GM12878 (cell line): Measurements from ENCODE around the gene PPP1R1B. TPM values are rescaled to one million over a fixed set of nuclear protein-coding genes. Genes with fewer than 3 reads are reported as not detected.

ENCODE experiments used
- ATAC-seq: fragments of 200-7000 bp; cut with Tn5 transposase; 3 replicates; pipeline ENCODE4 v1.9.1; 2020; ENCODE audit warnings: mild to moderate bottlenecking, moderate library complexity
- BruUV-seq: library from RNA; stranded (reverse); fragments of 400-500 nt; replicated peaks from 2 replicates; lab custom pipeline; 2021; lab: Mats Ljungman, UMichigan
- CTCF ChIA-PET: fragments of 300-600 bp; sonication (Branson Sonifier 250); formaldehyde crosslinking; extraction: SDS; loops from one replicate; lab custom pipeline; 2021; ENCODE audit warnings: inconsistent platforms; lab: Yijun Ruan, JAX
- POLR2A ChIA-PET: fragments of 350-600 bp; formaldehyde crosslinking; extraction: SDS; loops from one replicate; lab custom pipeline; 2021; ENCODE audit warnings: inconsistent platforms; lab: Charles Lee
- RAD21 ChIA-PET: fragments of 300-600 bp; sonication (Branson Sonifier 250); formaldehyde crosslinking; loops from one replicate; lab custom pipeline; 2023; ENCODE audit warnings: antibody characterized with exemption; ENCODE audit not compliant: unreplicated experiment; lab: Charles Lee
- SMC1A ChIA-PET: fragments of 300-600 bp; sonication (Branson Sonifier 250); formaldehyde crosslinking; loops from one replicate; lab custom pipeline; 2023; ENCODE audit not compliant: unreplicated experiment, uncharacterized antibody; lab: Charles Lee
- DNase-seq: peaks from one replicate; pipeline ENCODE4 v3.0.0-alpha.2; 2011; ENCODE audit warnings: low read depth, low spot score
- FAIRE-seq: peaks from 3 replicates; lab custom pipeline; 2011; peaks lifted over from hg19 to GRCh38; lab: Jason Lieb, UNC
- H2AFZ ChIP-seq: 2 replicates; pipeline ENCODE4 v1.6.0; 2011; ENCODE audit warnings: low read depth, low read length, control low read depth; ENCODE audit not compliant: control insufficient read depth
- H3K27ac ChIP-seq: 2 replicates; pipeline ENCODE4 v1.5.1; 2011; ENCODE audit warnings: control low read depth; ENCODE audit not compliant: control insufficient read depth, insufficient read depth
- H3K27me3 ChIP-seq, 2 experiments: replicated peaks in 1 of 2; 2 replicates each; pipeline versions ENCODE4 v1.6.0 to v1.6.1; 2011; ENCODE audit warnings: low read length in 1 of 2; ENCODE audit not compliant: control insufficient read depth in 2 of 2, insufficient read depth in 2 of 2
- H3K36me3 ChIP-seq, 2 experiments: 2 replicates each; pipeline ENCODE4 v1.5.1; 2011; ENCODE audit warnings: low read length in 1 of 2; ENCODE audit not compliant: control insufficient read depth in 2 of 2, insufficient read depth in 2 of 2
- H3K4me1 ChIP-seq: 2 replicates; pipeline ENCODE4 v1.6.1; 2011; ENCODE audit warnings: mild to moderate bottlenecking, low read length, moderate library complexity, mixed read lengths; ENCODE audit not compliant: control insufficient read depth, insufficient read depth
- H3K4me2 ChIP-seq: 2 replicates; pipeline ENCODE4 v1.6.0; 2011; ENCODE audit warnings: control low read depth; ENCODE audit not compliant: control insufficient read depth, insufficient read depth
- H3K4me3 ChIP-seq: fragments of 200-600 bp; sonication (generic); 2 replicates; pipeline ENCODE4 v1.5.1; 2016
- H3K79me2 ChIP-seq: 2 replicates; pipeline ENCODE4 v1.6.0; 2011; ENCODE audit warnings: low read length; ENCODE audit not compliant: control insufficient read depth, insufficient read depth
- H3K9ac ChIP-seq: 2 replicates; pipeline ENCODE4 v1.8.0; 2011; ENCODE audit warnings: low read length, control low read depth, mixed read lengths; ENCODE audit not compliant: control insufficient read depth, insufficient read depth
- H3K9me3 ChIP-seq: replicated peaks from 3 replicates; pipeline ENCODE4 v1.5.1; 2011; ENCODE audit warnings: mild to moderate bottlenecking, low read length; ENCODE audit not compliant: control insufficient read depth, insufficient read depth
- H4K20me1 ChIP-seq: 2 replicates; pipeline ENCODE4 v1.6.0; 2011; ENCODE audit not compliant: control insufficient read depth, insufficient read depth
- EED ChIP-seq: sonication (generic); IDR thresholded peaks from 2 replicates; pipeline ENCODE4 v1.6.1; 2016; ENCODE audit warnings: antibody characterized with exemption, low read depth
- HCFC1 ChIP-seq: fragments of 150-350 bp; IDR thresholded peaks from 2 replicates; pipeline ENCODE4 v1.6.1; 2014; ENCODE audit warnings: low read length
- HDGF ChIP-seq: fragments of 450-650 bp; IDR thresholded peaks from 2 replicates; pipeline ENCODE4 v1.6.1; 2016; ENCODE audit warnings: antibody characterized with exemption
- MTA2 ChIP-seq: fragments of 450-650 bp; IDR thresholded peaks from 2 replicates; pipeline ENCODE4 v1.6.1; 2016; ENCODE audit warnings: low read depth, mild to moderate bottlenecking, moderate library complexity
- PAX5 ChIP-seq: IDR thresholded peaks from 2 replicates; pipeline ENCODE4 v1.6.1; 2011; ENCODE audit warnings: low read depth, low read length, borderline replicate concordance
- RAD51 ChIP-seq: fragments of 450-650 bp; IDR thresholded peaks from 2 replicates; pipeline ENCODE4 v1.6.1; 2016; ENCODE audit warnings: moderate library complexity, mild to moderate bottlenecking, inconsistent platforms
- SIN3A ChIP-seq: IDR thresholded peaks from 2 replicates; pipeline ENCODE4 v1.6.1; 2012; ENCODE audit warnings: low read depth, low read length, improper control_type of control experiment
- SPI1 ChIP-seq: IDR thresholded peaks from 2 replicates; pipeline ENCODE4 v1.6.1; 2011; ENCODE audit warnings: low read depth, mild to moderate bottlenecking, low read length, moderate library complexity, borderline replicate concordance; ENCODE audit not compliant: insufficient read depth
- YBX1 ChIP-seq: fragments of 450-650 bp; IDR thresholded peaks from 2 replicates; pipeline ENCODE4 v1.6.1; 2016; ENCODE audit warnings: antibody characterized with exemption
- ZNF622 ChIP-seq: fragments of 450-650 bp; IDR thresholded peaks from 2 replicates; pipeline ENCODE4 v1.6.1; 2017; ENCODE audit warnings: mild to moderate bottlenecking, inconsistent platforms
- WGBS: methylation state at CpG from one replicate; pipeline ENCODE4 v1.1.6; 2016; ENCODE audit warnings: low lambda C conversion rate; ENCODE audit not compliant: insufficient replicate concordance, insufficient coverage; ENCODE audit errors: missing lambda C conversion rate; 5-methylcytosine and 5-hydroxymethylcytosine counted together
- in situ Hi-C: fragments of 300-500 bp; cut with MboI; formaldehyde crosslinking; loops from 9 replicates; pipeline ENCODE4 v1.14.3; 2018; ENCODE audit warnings: mixed read lengths
- intact Hi-C: fragments of 100-400 bp; cut with micrococcal nuclease; formaldehyde crosslinking; loops from one replicate; pipeline ENCODE4 v1.14.2; 2022; ENCODE audit not compliant: unreplicated experiment
- polyA plus RNA-seq, 11 experiments: library from polyadenylated mRNA; depleted of rRNA in 4 of 11; unstranded in 6 of 11; stranded (reverse) in 5 of 11; fragments of >200 nt; fragmentation: Nextera tagmentation in 4 of 11; fragmentation: Illumina TruSeq in 1 of 11; extraction: Ambion mirVana in 4 of 11; extraction: Trizol in 1 of 11; gene quantifications; 1 replicate in 1 of 11; 2 replicates in 10 of 11; pipeline versions ENCODE4 v1.2.1 to v1.2.3, GENCODE V29; 2011 to 2016; ENCODE audit warnings: inconsistent platforms in 2 of 11, missing spikeins in 2 of 11, low read depth in 1 of 11
- total RNA-seq, 4 experiments: library from RNA; depleted of rRNA in 3 of 4; stranded (reverse); fragments of >200 nt in 3 of 4; fragmentation: Illumina TruSeq in 1 of 4; extraction: Trizol in 1 of 4; gene quantifications; 2 replicates each; pipeline versions ENCODE4 v1.2.1 to v1.2.3, GENCODE V29; 2013 to 2021
- TF ChIP-seq, protein P1 (sequence below): fragments of 450-650 bp; formaldehyde crosslinking; IDR thresholded peaks from 2 replicates; pipeline ENCODE4 v1.5.0; 2022; ENCODE audit warnings: mild to moderate bottlenecking, missing genetic modification characterization
- TF ChIP-seq, protein P2 (sequence below): fragments of 450-650 bp; conservative IDR thresholded peaks from 2 replicates; pipeline ENCODE4 v1.6.1; 2017; ENCODE audit warnings: mild to moderate bottlenecking, moderate library complexity

The PPP1R1B gene
- total and polyA plus RNA-seq, 10 of the 15 experiments (the other 5 are each of a cell fraction or from before 2014, with no cell fraction given): 0.08 TPM; not detected in 9

DNA sequence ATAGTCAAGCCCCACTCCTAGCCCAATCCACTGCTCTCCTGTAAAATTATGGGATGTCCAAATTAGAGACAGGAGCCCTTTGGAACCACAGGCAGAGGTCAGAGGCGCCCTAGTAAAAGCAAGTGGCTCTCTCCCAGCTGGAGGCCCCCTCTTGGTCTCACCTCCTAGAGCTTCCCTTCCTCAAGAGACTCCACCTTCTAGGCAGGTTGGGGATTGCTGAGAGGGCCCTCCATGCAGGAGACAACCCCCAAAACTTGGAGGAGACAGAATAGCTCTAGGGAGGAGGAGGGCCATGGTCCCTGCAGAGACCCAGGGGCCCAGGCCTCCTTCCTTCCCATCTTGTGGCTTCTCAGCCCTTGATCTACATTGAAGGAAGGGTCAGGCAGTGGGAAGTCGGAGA is 48.5 kb upstream of the PPP1R1B start:
- no peak for FAIRE-seq
- ATAC-seq: no peak
- ChIA-PET POLR2A (interaction anchor here (0.5 kb wide), 1 partner anchor 472 kb away, joined by 6 read pairs; no protein-coding TSS in a partner anchor), CTCF (interaction anchor here (0.7 kb wide), 1 partner anchor 45 kb away, joined by 3 read pairs; no protein-coding TSS in a partner anchor), RAD21 (interaction anchor here (0.9 kb wide), 1 partner anchor 362 kb away, joined by 3 read pairs; no protein-coding TSS in a partner anchor), SMC1A (no interaction called here)
- no peaks in the 10 kb centered on the region for H4K20me1 ChIP-seq
- no peaks in the 10 kb centered on the region for H3K9me3 ChIP-seq
- DNase-seq: no peak
- H3K4me3 ChIP-seq: no peak overlapping the region
- no peaks in the 10 kb centered on the region for H3K36me3 ChIP-seq
- H3K79me2 ChIP-seq: no peaks in the 10 kb centered on the region
- no peak overlapping the region for H2AFZ ChIP-seq
- BruUV-seq: no TSS peak
- no peak for TF ChIP-seq YBX1
- TF ChIP-seq MTA2: no peak
- no peak for TF ChIP-seq HCFC1
- TF ChIP-seq RAD51: no peak
- TF ChIP-seq PAX5: no peak
- no peak for TF ChIP-seq EED
- in situ Hi-C loops: no loop called here
- WGBS: 33% methylated on average over 2 of the region's 2 CpGs
- H3K27me3 ChIP-seq: peaks cover 0 to 4% of the 10 kb centered on the region in 2 experiments; a peak in 2 of 4 replicates
- H3K4me2 ChIP-seq: no peak overlapping the region
- H3K9ac ChIP-seq: no peak overlapping the region
- no peaks in the 10 kb centered on the region for H3K4me1 ChIP-seq
- intact Hi-C loops: no loop called here
- H3K27ac ChIP-seq: no peak overlapping the region

DNA sequence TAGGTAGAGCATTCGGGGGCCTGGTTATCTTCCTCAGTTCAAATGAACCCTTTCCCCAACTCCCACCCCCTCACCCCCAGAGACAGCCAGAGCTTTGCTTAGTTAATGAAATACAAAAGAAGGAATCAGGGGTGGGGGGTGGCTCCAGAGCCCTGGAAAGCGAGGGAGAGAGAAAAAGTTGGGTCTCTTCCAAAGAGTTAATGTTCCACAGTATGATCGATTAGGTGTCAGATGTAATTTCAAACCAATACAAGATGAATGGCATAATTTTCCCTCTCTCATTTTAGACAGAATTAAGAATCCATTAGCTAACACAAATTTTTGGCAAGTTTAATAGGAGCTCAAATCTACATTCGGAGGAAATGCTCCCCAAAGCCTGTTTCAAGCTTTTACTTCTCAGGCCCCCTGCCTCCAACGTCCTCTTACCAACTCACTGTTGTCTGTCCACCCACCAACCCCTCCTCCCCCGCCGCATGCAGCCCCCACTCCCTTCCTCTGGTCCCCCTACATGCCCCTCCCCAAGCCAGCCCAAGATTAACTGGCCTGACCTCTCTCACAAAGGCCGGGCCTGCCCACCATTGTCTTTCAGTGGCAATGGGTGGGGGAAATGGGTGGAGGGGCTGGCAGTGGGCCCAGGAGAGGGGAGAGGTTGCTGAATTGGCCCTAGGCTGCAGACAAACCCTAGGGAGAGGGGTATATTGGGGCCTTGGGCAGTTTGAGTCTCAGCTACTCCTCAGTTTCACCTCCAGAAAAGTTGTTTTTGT is 47.3 kb upstream of the PPP1R1B start:
- ATAC-seq: no peak
- BruUV-seq: no TSS peak
- WGBS: 12% methylated on average over 8 of the region's 8 CpGs
- TF ChIP-seq, protein P1, sequence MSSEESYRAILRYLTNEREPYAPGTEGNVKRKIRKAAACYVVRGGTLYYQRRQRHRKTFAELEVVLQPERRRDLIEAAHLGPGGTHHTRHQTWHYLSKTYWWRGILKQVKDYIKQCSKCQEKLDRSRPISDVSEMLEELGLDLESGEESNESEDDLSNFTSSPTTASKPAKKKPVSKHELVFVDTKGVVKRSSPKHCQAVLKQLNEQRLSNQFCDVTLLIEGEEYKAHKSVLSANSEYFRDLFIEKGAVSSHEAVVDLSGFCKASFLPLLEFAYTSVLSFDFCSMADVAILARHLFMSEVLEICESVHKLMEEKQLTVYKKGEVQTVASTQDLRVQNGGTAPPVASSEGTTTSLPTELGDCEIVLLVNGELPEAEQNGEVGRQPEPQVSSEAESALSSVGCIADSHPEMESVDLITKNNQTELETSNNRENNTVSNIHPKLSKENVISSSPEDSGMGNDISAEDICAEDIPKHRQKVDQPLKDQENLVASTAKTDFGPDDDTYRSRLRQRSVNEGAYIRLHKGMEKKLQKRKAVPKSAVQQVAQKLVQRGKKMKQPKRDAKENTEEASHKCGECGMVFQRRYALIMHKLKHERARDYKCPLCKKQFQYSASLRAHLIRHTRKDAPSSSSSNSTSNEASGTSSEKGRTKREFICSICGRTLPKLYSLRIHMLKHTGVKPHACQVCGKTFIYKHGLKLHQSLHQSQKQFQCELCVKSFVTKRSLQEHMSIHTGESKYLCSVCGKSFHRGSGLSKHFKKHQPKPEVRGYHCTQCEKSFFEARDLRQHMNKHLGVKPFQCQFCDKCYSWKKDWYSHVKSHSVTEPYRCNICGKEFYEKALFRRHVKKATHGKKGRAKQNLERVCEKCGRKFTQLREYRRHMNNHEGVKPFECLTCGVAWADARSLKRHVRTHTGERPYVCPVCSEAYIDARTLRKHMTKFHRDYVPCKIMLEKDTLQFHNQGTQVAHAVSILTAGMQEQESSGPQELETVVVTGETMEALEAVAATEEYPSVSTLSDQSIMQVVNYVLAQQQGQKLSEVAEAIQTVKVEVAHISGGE (CRISPR knock-in tag): no peak
- TF ChIP-seq, protein P2, sequence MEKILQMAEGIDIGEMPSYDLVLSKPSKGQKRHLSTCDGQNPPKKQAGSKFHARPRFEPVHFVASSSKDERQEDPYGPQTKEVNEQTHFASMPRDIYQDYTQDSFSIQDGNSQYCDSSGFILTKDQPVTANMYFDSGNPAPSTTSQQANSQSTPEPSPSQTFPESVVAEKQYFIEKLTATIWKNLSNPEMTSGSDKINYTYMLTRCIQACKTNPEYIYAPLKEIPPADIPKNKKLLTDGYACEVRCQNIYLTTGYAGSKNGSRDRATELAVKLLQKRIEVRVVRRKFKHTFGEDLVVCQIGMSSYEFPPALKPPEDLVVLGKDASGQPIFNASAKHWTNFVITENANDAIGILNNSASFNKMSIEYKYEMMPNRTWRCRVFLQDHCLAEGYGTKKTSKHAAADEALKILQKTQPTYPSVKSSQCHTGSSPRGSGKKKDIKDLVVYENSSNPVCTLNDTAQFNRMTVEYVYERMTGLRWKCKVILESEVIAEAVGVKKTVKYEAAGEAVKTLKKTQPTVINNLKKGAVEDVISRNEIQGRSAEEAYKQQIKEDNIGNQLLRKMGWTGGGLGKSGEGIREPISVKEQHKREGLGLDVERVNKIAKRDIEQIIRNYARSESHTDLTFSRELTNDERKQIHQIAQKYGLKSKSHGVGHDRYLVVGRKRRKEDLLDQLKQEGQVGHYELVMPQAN: no peak
- TF ChIP-seq SIN3A (no peak), SPI1 (no peak), ZNF622 (no peak), HDGF (no peak)

More for the DNA sequence above, 47.3 kb upstream of the PPP1R1B start:
- Histone ChIP-seq H3K27ac (no peak overlapping the region), H3K4me1 (no peaks in the 10 kb centered on the region), H4K20me1 (no peaks in the 10 kb centered on the region), H3K27me3 (peaks cover 0 to 4% of the 10 kb centered on the region in 2 experiments; a peak in 2 of 4 replicates), H2AFZ (no peak overlapping the region), H3K9me3 (no peaks in the 10 kb centered on the region), H3K9ac (no peak overlapping the region), H3K4me2 (no peak overlapping the region), H3K36me3 (no peaks in the 10 kb centered on the region), H3K79me2 (no peaks in the 10 kb centered on the region), H3K4me3 (no peak overlapping the region)
- no peak for DNase-seq
- in situ Hi-C loops (no loop called here), intact Hi-C loops (no loop called here)
- FAIRE-seq: no peak
- POLR2A ChIA-PET: no interaction called here
- RAD21 ChIA-PET: no interaction called here
- CTCF ChIA-PET: interaction anchor here (0.9 to 1.4 kb wide), 3 partner anchors 42 to 597 kb away, joined by 3 read pairs; no protein-coding TSS in a partner anchor
- SMC1A ChIA-PET: no interaction called here
